Parathyroid adenoma (tissue), 2 donors: ENCODE data around the gene CDC42BPG.
A peak's percentile ranks its signal among the peaks of the same experiment; 100 is the strongest.

Source experiments
- H2AFZ ChIP-seq: fragments of 300-600 bp; sonication (generic); one replicate; pipeline ENCODE4 v1.7.0; 2017; ENCODE audit warnings: antibody characterized with exemption, mild to moderate bottlenecking
- H3K27ac ChIP-seq: fragments of 300-600 bp; sonication (generic); one replicate; pipeline ENCODE4 v1.7.0; 2017
- H3K27me3 ChIP-seq: fragments of 300-600 bp; sonication (generic); one replicate; pipeline ENCODE4 v1.7.0; 2017; ENCODE audit warnings: low read length; ENCODE audit not compliant: control insufficient read depth, insufficient read depth
- H3K36me3 ChIP-seq: fragments of 300-600 bp; sonication (generic); one replicate; pipeline ENCODE4 v1.7.0; 2017; ENCODE audit warnings: low read length; ENCODE audit not compliant: control insufficient read depth, insufficient read depth
- H3K4me1 ChIP-seq: fragments of 300-600 bp; sonication (generic); one replicate; pipeline ENCODE4 v1.7.0; 2017; ENCODE audit warnings: control low read depth
- H3K4me2 ChIP-seq: fragments of 300-600 bp; sonication (generic); one replicate; pipeline ENCODE4 v1.7.0; 2017; ENCODE audit warnings: low read length
- H3K4me3 ChIP-seq: fragments of 300-600 bp; sonication (generic); one replicate; pipeline ENCODE4 v1.7.0; 2017; ENCODE audit warnings: low read depth, low read length
- H3K79me2 ChIP-seq: fragments of 300-600 bp; sonication (generic); one replicate; pipeline ENCODE4 v1.7.0; 2017; ENCODE audit warnings: control low read depth
- H3K9ac ChIP-seq: fragments of 300-600 bp; sonication (generic); one replicate; pipeline ENCODE4 v1.7.0; 2017; ENCODE audit warnings: mild to moderate bottlenecking
- H3K9me3 ChIP-seq: fragments of 300-600 bp; sonication (generic); one replicate; pipeline ENCODE4 v1.7.0; 2017; ENCODE audit warnings: low read length; ENCODE audit not compliant: control insufficient read depth
- CTCF ChIP-seq: fragments of 300-600 bp; sonication (generic); IDR thresholded peaks from one replicate; pipeline ENCODE4 v1.7.0; 2017; ENCODE audit warnings: antibody characterized with exemption, mild to moderate bottlenecking
- donor health status: primary hyperparathyroidism.

CDC42BPG gene

GRCh38 chr11:64844330-64845128 lies at the start of gene CDC42BPG:
Gene CDC42BPG (minus strand): TSS chr11:64844653. CDS start chr11:64844569, 84 bp downstream.
- H3K4me2 ChIP-seq, result peak within 1 kb of the TSS; percentile 68
- peak within 1 kb of the TSS; percentile 54 for H3K4me3 ChIP-seq
- peak within 1 kb of the TSS; percentile 75 for H2AFZ ChIP-seq
- peak within 1 kb of the TSS; percentile 56 for H3K27ac ChIP-seq
- no peaks in the 10 kb centered on the region for H3K27me3 ChIP-seq
- no peak within 1 kb of the TSS for H3K9ac ChIP-seq
- H3K9me3 ChIP-seq, result no peaks in the 10 kb centered on the region
- peak; percentile 36 for TF ChIP-seq CTCF
- H3K4me1 ChIP-seq, result no peaks in the 10 kb centered on the region
- no peaks in the 10 kb centered on the region for H3K79me2 ChIP-seq
- H3K36me3 ChIP-seq, result no peaks in the 10 kb centered on the region

- H3K4me1 ChIP-seq, result no peaks in the 10 kb centered on the region
- H3K9ac ChIP-seq, result no peak overlapping the region
- no peaks in the 10 kb centered on the region for H3K36me3 ChIP-seq
- H3K27ac ChIP-seq, result no peak overlapping the region
- H3K9me3 ChIP-seq, result no peaks in the 10 kb centered on the region
- H3K79me2 ChIP-seq, result no peaks in the 10 kb centered on the region
- H3K27me3 ChIP-seq, result no peaks in the 10 kb centered on the region
- TF ChIP-seq CTCF, result no peak
- no peak overlapping the region for H3K4me3 ChIP-seq
- no peak overlapping the region for H2AFZ ChIP-seq
- H3K4me2 ChIP-seq, result no peak overlapping the region
These were observed 49.0 kb upstream of the CDC42BPG start for GRCh38 chr11:64893194-64894069.

GRCh38 chr11:64892838-64893193 lies 48.4 kb upstream of the CDC42BPG start:
- Histone ChIP-seq H3K79me2 (no peaks in the 10 kb centered on the region), H3K27me3 (no peaks in the 10 kb centered on the region), H3K4me3 (no peak overlapping the region), H3K36me3 (no peaks in the 10 kb centered on the region), H3K4me1 (no peaks in the 10 kb centered on the region), H3K9me3 (no peaks in the 10 kb centered on the region), H3K4me2 (no peak overlapping the region), H3K27ac (no peak overlapping the region), H2AFZ (no peak overlapping the region), H3K9ac (no peak overlapping the region)
- no peak for TF ChIP-seq CTCF

GRCh38 chr11:64892411-64892831 lies 48.0 kb upstream of the CDC42BPG start:
- H3K4me3 ChIP-seq, result no peak overlapping the region
- no peaks in the 10 kb centered on the region for H3K9me3 ChIP-seq
- no peak overlapping the region for H3K4me2 ChIP-seq
- H2AFZ ChIP-seq, result no peak overlapping the region
- no peak overlapping the region for H3K27ac ChIP-seq
- no peaks in the 10 kb centered on the region for H3K79me2 ChIP-seq
- H3K4me1 ChIP-seq, result no peaks in the 10 kb centered on the region
- H3K9ac ChIP-seq, result no peak overlapping the region
- H3K36me3 ChIP-seq, result no peaks in the 10 kb centered on the region
- no peak for TF ChIP-seq CTCF
- H3K27me3 ChIP-seq, result no peaks in the 10 kb centered on the region
